H1 (cell line): ENCODE data around the gene TMEM169. TPM values are rescaled to one million over a fixed set of nuclear protein-coding genes. Genes with fewer than 3 reads are reported as not detected.

Source experiments
- CTCF ChIA-PET: fragments of 300-600 bp; sonication (Branson Sonifier 250); formaldehyde crosslinking; loops from one replicate; lab custom pipeline; 2021; ENCODE audit not compliant: partially characterized antibody; lab: Charles Lee
- POLR2A ChIA-PET: fragments of 300-600 bp; sonication (Branson Sonifier 250); formaldehyde crosslinking; loops from one replicate; lab custom pipeline; 2021; ENCODE audit warnings: inconsistent platforms; ENCODE audit not compliant: partially characterized antibody; lab: Charles Lee
- DNase-seq, 2 experiments: peaks; one replicate each; pipeline versions ENCODE4 v3.0.0 to v3.0.0-alpha.2; 2010 to 2022; ENCODE audit warnings: low spot score in 2 of 2, low read depth in 1 of 2, mixed read lengths in 1 of 2
- FAIRE-seq: peaks from 2 replicates; lab custom pipeline; 2011; peaks lifted over from hg19 to GRCh38; lab: Jason Lieb, UNC
- H2AFZ ChIP-seq: 2 replicates; pipeline ENCODE4 v1.8.1; 2012; ENCODE audit warnings: low read length, inconsistent platforms
- H2AK5ac ChIP-seq: 2 replicates; pipeline ENCODE4 v1.6.1; 2013; ENCODE audit warnings: low read depth, low read length
- H2BK120ac ChIP-seq: replicated peaks from 2 replicates; pipeline ENCODE3; 2013; ENCODE audit warnings: low read depth, low read length, inconsistent platforms
- H2BK12ac ChIP-seq: 2 replicates; pipeline ENCODE4 v1.6.1; 2013; ENCODE audit warnings: low read depth, low read length
- H2BK15ac ChIP-seq: 2 replicates; pipeline ENCODE4 v1.6.1; 2013; ENCODE audit warnings: low read length
- H2BK20ac ChIP-seq: 2 replicates; pipeline ENCODE4 v1.6.1; 2013; ENCODE audit warnings: low read length
- H2BK5ac ChIP-seq: 2 replicates; pipeline ENCODE4 v1.6.1; 2013; ENCODE audit warnings: low read depth, low read length
- H3K14ac ChIP-seq: 2 replicates; pipeline ENCODE4 v1.6.1; 2013; ENCODE audit warnings: inconsistent platforms; ENCODE audit not compliant: insufficient read length
- H3K18ac ChIP-seq: 2 replicates; pipeline ENCODE4 v1.6.1; 2013; ENCODE audit warnings: low read length; ENCODE audit errors: extremely low read depth
- H3K23ac ChIP-seq: 2 replicates; pipeline ENCODE4 v1.6.1; 2013; ENCODE audit warnings: inconsistent platforms; ENCODE audit not compliant: insufficient read length
- H3K23me2 ChIP-seq: 2 replicates; pipeline ENCODE4 v1.6.1; 2013; ENCODE audit warnings: low read depth, low read length
- H3K27ac ChIP-seq: 2 replicates; pipeline ENCODE4 v1.6.1; 2011; ENCODE audit warnings: low read depth, low read length, inconsistent platforms
- H3K27me3 ChIP-seq, 4 experiments: replicated peaks in 1 of 4; 1 replicate in 1 of 4; 2 replicates in 3 of 4; pipeline versions ENCODE4 v1.6.1 to v1.8.1; 2011 to 2013; ENCODE audit warnings: low read length in 3 of 4, mild to moderate bottlenecking in 3 of 4, inconsistent platforms in 2 of 4, mixed read lengths in 2 of 4, moderate library complexity in 1 of 4; ENCODE audit not compliant: control insufficient read depth in 3 of 4, insufficient read depth in 3 of 4; ENCODE audit errors: extremely low read depth in 1 of 4
- H3K36me3 ChIP-seq, 4 experiments: 2 replicates each; pipeline versions ENCODE4 v1.6.1 to v1.8.1; 2011 to 2013; ENCODE audit warnings: mild to moderate bottlenecking in 4 of 4, low read length in 3 of 4, moderate library complexity in 2 of 4, control low read depth in 1 of 4, inconsistent platforms in 1 of 4; ENCODE audit not compliant: insufficient read depth in 4 of 4, control insufficient read depth in 2 of 4
- H3K4ac ChIP-seq: replicated peaks from 2 replicates; pipeline ENCODE3; 2013; ENCODE audit warnings: low read length, low read depth, mixed read lengths, inconsistent platforms; ENCODE audit not compliant: insufficient read length
- H3K4me1 ChIP-seq, 4 experiments: replicated peaks in 1 of 4; 1 replicate in 1 of 4; 2 replicates in 3 of 4; pipeline versions ENCODE4 v1.6.1 to v1.8.1; 2011 to 2013; ENCODE audit warnings: low read length in 3 of 4, inconsistent platforms in 2 of 4, mixed read lengths in 1 of 4; ENCODE audit not compliant: insufficient read depth in 4 of 4, control insufficient read depth in 3 of 4
- H3K4me2 ChIP-seq, 2 experiments: 2 replicates each; pipeline versions ENCODE4 v1.6.1 to v1.8.1; 2011 to 2013; ENCODE audit warnings: low read depth in 2 of 2, low read length in 2 of 2, control low read depth in 1 of 2, inconsistent platforms in 1 of 2, mild to moderate bottlenecking in 1 of 2; ENCODE audit not compliant: insufficient read depth in 1 of 2
- H3K4me3 ChIP-seq, 4 experiments: fragments of 200-600, 300-600 bp in 1 of 4; sonication (generic), shearing (Covaris generic), sonication (Bioruptor Twin) in 1 of 4; 2 replicates each; pipeline versions ENCODE4 v1.5.1 to v1.8.1; 2011 to 2016; ENCODE audit warnings: low read length in 4 of 4, low read depth in 3 of 4, control low read depth in 2 of 4, inconsistent platforms in 2 of 4, mild to moderate bottlenecking in 2 of 4, mixed read lengths in 1 of 4, moderate library complexity in 1 of 4; ENCODE audit not compliant: insufficient read depth in 2 of 4; ENCODE audit errors: extremely low read depth in 1 of 4
- H3K56ac ChIP-seq: replicated peaks from 2 replicates; pipeline ENCODE3; 2013; ENCODE audit warnings: low read depth, mild to moderate bottlenecking, mixed read lengths, low read length, inconsistent platforms; ENCODE audit not compliant: insufficient read length
- H3K79me1 ChIP-seq: 2 replicates; pipeline ENCODE4 v1.6.1; 2013; ENCODE audit warnings: low read depth, low read length, control low read depth
- H3K79me2 ChIP-seq, 2 experiments: 2 replicates each; pipeline versions ENCODE4 v1.6.1 to v1.8.1; 2012 to 2013; ENCODE audit warnings: low read length in 2 of 2, mild to moderate bottlenecking in 2 of 2, inconsistent platforms in 1 of 2; ENCODE audit not compliant: insufficient read depth in 2 of 2, control insufficient read depth in 1 of 2
- H3K9ac ChIP-seq, 4 experiments: replicated peaks in 1 of 4; 1 replicate in 1 of 4; 2 replicates in 3 of 4; pipeline versions ENCODE4 v1.6.1 to v1.8.1; 2011 to 2013; ENCODE audit warnings: low read depth in 3 of 4, low read length in 3 of 4, control low read depth in 2 of 4, mild to moderate bottlenecking in 2 of 4, moderate library complexity in 2 of 4, inconsistent platforms in 1 of 4; ENCODE audit errors: extremely low read depth in 1 of 4
- H3K9me3 ChIP-seq, 2 experiments: 2 replicates each; pipeline versions ENCODE4 v1.6.1 to v1.8.1; 2012 to 2013; ENCODE audit warnings: mild to moderate bottlenecking in 2 of 2, moderate library complexity in 2 of 2, control low read depth in 1 of 2, inconsistent platforms in 1 of 2, low read depth in 1 of 2, low read length in 1 of 2, mixed read lengths in 1 of 2; ENCODE audit not compliant: insufficient read depth in 2 of 2
- H4K20me1 ChIP-seq, 2 experiments: replicated peaks in 1 of 2; 2 replicates each; pipeline versions ENCODE3 to v1.8.1; 2011 to 2013; ENCODE audit warnings: inconsistent platforms in 2 of 2, low read length in 2 of 2, mild to moderate bottlenecking in 1 of 2; ENCODE audit not compliant: insufficient read depth in 2 of 2, control insufficient read depth in 1 of 2
- H4K5ac ChIP-seq: 2 replicates; pipeline ENCODE4 v1.6.1; 2013; ENCODE audit warnings: low read length, low read depth, mixed read lengths, inconsistent platforms; ENCODE audit not compliant: insufficient read length
- H4K8ac ChIP-seq: 2 replicates; pipeline ENCODE4 v1.8.0; 2013; ENCODE audit warnings: mild to moderate bottlenecking, moderate library complexity, low read length, inconsistent platforms; ENCODE audit not compliant: insufficient read depth; ENCODE audit errors: extremely low read depth
- H4K91ac ChIP-seq: replicated peaks from 2 replicates; pipeline ENCODE3; 2013; ENCODE audit warnings: low read length, mixed read lengths, inconsistent platforms; ENCODE audit not compliant: insufficient read length
- ASH2L ChIP-seq: fragments of 200-600, 300-600 bp; sonication (generic); IDR thresholded peaks from one replicate; pipeline ENCODE4 v1.7.1; 2017; ENCODE audit warnings: low read length
- BRCA1 ChIP-seq: IDR thresholded peaks from 2 replicates; pipeline ENCODE4 v1.6.1; 2012; ENCODE audit warnings: low read depth, low read length, improper control_type of control experiment
- CBX8 ChIP-seq: fragments of 300-800, 300-1000 bp; sonication (generic); IDR thresholded peaks from 2 replicates; pipeline ENCODE4 v1.7.1; 2016; ENCODE audit warnings: low read depth, low read length, borderline replicate concordance
- SIX5 ChIP-seq: IDR thresholded peaks from 2 replicates; pipeline ENCODE4 v1.6.1; 2011; ENCODE audit warnings: mild to moderate bottlenecking, low read depth, low read length
- TAF1 ChIP-seq: IDR thresholded peaks from 2 replicates; pipeline ENCODE4 v1.6.1; 2011; ENCODE audit warnings: mild to moderate bottlenecking, low read depth, low read length
- TAF7 ChIP-seq: optimal IDR thresholded peaks from 2 replicates; pipeline ENCODE3; 2011; ENCODE audit warnings: low read depth, mild to moderate bottlenecking, inconsistent platforms, low read length, moderate library complexity, borderline replicate concordance
- WGBS, 2 experiments: shearing (Covaris generic) in 1 of 2; methylation state at CpG; one replicate each; pipeline versions ENCODE4 v1.1.6 to v1.1.7; 2013 to 2015; ENCODE audit warnings: low lambda C conversion rate in 2 of 2, mixed read lengths in 2 of 2, inconsistent platforms in 1 of 2, low coverage in 1 of 2, missing lambda C conversion rate in 1 of 2; ENCODE audit not compliant: insufficient replicate concordance in 2 of 2, insufficient coverage in 1 of 2, insufficient read length in 1 of 2; ENCODE audit errors: extremely low coverage in 1 of 2, missing lambda C conversion rate in 1 of 2; 5-methylcytosine and 5-hydroxymethylcytosine counted together
- polyA plus RNA-seq, 7 experiments: library from polyadenylated mRNA; depleted of rRNA in 3 of 7; stranded (reverse) in 5 of 7; unstranded in 2 of 7; fragments of >200 nt in 5 of 7; fragments of 200-250 nt in 2 of 7; gene quantifications; 1 replicate in 5 of 7; 2 replicates in 1 of 7; 4 replicates in 1 of 7; pipeline versions ENCODE4 v1.2.1 to v1.2.3, GENCODE V29; 2011 to 2013; ENCODE audit warnings: missing spikeins in 2 of 7, mixed read lengths in 2 of 7
- total RNA-seq: library from RNA; stranded (reverse); fragmentation: NEBNext Ultra II Directional; extraction: Animal tissue kit (Norgen Biotek cat#: 25700); gene quantifications from 2 replicates; pipeline ENCODE4 v1.2.1, GENCODE V29; 2021
- TF ChIP-seq, protein P1 (sequence below): IDR thresholded peaks from 2 replicates; pipeline ENCODE4 v1.6.1; 2012; ENCODE audit warnings: inconsistent platforms
- TF ChIP-seq, protein P2 (sequence below): IDR thresholded peaks from 2 replicates; pipeline ENCODE4 v1.6.1; 2012; ENCODE audit warnings: low read length, inconsistent platforms
- TF ChIP-seq, protein P3 (sequence below): IDR thresholded peaks from 2 replicates; pipeline ENCODE4 v1.6.1; 2012; ENCODE audit warnings: inconsistent platforms

TMEM169 gene
- total and polyA plus RNA-seq, 2 of the 8 experiments (the other 6 are each of a cell fraction or from before 2014, with no cell fraction given): 0.41 to 2.4 TPM

DNA sequence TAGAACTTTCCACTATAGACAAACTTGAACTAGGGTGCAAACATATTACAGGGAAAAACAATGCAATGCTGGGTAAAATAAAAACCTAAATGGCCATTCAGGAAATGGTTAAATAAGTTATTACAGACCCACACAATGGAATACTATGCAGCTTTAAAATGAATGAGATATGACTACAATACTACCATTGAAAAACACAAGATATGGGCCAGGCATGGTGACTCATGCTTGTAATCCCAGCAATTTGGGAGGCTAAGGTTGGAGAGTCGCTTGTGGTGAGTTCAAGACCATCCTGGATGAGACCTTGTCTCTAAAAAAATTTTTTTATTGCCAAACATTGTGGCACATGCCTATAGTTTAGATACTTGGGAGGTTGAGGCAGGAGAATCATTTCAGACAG lies 6.9 kb upstream of the TMEM169 start:
- Histone ChIP-seq H3K27ac (no peak overlapping the region), H2BK20ac (no peak overlapping the region), H2BK15ac (no peak overlapping the region), H3K27me3 (no peaks in the 10 kb centered on the region), H2AK5ac (no peak overlapping the region), H4K20me1 (no peaks in the 10 kb centered on the region), H3K4me2 (no peak overlapping the region), H4K8ac (no peak overlapping the region), H4K91ac (no peak overlapping the region), H3K18ac (no peak overlapping the region), H3K4me1 (no peaks in the 10 kb centered on the region), H3K56ac (no peak overlapping the region), H2AFZ (no peak overlapping the region), H4K5ac (no peak overlapping the region), H3K36me3 (peaks cover 0 to 12% (median 0%) of the 10 kb centered on the region in 4 experiments; a peak in 1 of 8 replicates), H3K4ac (no peak overlapping the region), H3K14ac (no peak overlapping the region), H3K79me1 (no peaks in the 10 kb centered on the region), H2BK5ac (no peak overlapping the region), H3K23me2 (no peaks in the 10 kb centered on the region), H2BK120ac (no peak overlapping the region), H3K9ac (no peak overlapping the region), H3K4me3 (no peak overlapping the region), H2BK12ac (no peak overlapping the region), H3K79me2 (no peaks in the 10 kb centered on the region), H3K9me3 (no peaks in the 10 kb centered on the region), H3K23ac (no peak overlapping the region)
- 89% methylated on average over 1 of the region's 1 CpG; no CpG with 5 or more reads in 1 of the 2 experiments for WGBS, 2 experiments
- DNase-seq (no peak), FAIRE-seq (no peak)
- POLR2A ChIA-PET: no interaction called here
- CTCF ChIA-PET: interaction anchor here (0.6 to 1.7 kb wide), 6 partner anchors 7 to 592 kb away, joined by 3 to 6 read pairs (median 3); partner anchors contain the start of genes PECR and TMEM169
- no peak for TF ChIP-seq CBX8
- no peak for TF ChIP-seq BRCA1
- TF ChIP-seq SIX5: no peak
- TF ChIP-seq, protein P1, sequence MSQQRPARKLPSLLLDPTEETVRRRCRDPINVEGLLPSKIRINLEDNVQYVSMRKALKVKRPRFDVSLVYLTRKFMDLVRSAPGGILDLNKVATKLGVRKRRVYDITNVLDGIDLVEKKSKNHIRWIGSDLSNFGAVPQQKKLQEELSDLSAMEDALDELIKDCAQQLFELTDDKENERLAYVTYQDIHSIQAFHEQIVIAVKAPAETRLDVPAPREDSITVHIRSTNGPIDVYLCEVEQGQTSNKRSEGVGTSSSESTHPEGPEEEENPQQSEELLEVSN: no peak
- no peak for TF ChIP-seq TAF7
- TF ChIP-seq ASH2L: no peak
- TF ChIP-seq, protein P2, sequence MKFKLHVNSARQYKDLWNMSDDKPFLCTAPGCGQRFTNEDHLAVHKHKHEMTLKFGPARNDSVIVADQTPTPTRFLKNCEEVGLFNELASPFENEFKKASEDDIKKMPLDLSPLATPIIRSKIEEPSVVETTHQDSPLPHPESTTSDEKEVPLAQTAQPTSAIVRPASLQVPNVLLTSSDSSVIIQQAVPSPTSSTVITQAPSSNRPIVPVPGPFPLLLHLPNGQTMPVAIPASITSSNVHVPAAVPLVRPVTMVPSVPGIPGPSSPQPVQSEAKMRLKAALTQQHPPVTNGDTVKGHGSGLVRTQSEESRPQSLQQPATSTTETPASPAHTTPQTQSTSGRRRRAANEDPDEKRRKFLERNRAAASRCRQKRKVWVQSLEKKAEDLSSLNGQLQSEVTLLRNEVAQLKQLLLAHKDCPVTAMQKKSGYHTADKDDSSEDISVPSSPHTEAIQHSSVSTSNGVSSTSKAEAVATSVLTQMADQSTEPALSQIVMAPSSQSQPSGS: no peak
- TF ChIP-seq, protein P3, sequence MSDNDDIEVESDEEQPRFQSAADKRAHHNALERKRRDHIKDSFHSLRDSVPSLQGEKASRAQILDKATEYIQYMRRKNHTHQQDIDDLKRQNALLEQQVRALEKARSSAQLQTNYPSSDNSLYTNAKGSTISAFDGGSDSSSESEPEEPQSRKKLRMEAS: no peak
- no peak for TF ChIP-seq TAF1
